Activated naive CD8-positive, alpha-beta T cell treated with anti-CD3 and anti-CD28 coated beads, Interleukin-2, amount 50 U/mL, for 16 hours (primary cell): ENCODE measurements around the gene SERPINA5.
"Not testable (repeated sequence)": the region's sequence is repeated elsewhere in the genome, so short reads cannot be mapped to it uniquely, and the experiment has no call there.

Experiments
- DNase-seq: peaks from one replicate; pipeline ENCODE4 v3.0.0-alpha.2; 2020; ENCODE audit warnings: low read depth, low spot score

The SERPINA5 gene

GRCh38 chr14:94621358-94622134 is 40.3 kb downstream of the SERPINA5 start:
- no peak for DNase-seq

DNA sequence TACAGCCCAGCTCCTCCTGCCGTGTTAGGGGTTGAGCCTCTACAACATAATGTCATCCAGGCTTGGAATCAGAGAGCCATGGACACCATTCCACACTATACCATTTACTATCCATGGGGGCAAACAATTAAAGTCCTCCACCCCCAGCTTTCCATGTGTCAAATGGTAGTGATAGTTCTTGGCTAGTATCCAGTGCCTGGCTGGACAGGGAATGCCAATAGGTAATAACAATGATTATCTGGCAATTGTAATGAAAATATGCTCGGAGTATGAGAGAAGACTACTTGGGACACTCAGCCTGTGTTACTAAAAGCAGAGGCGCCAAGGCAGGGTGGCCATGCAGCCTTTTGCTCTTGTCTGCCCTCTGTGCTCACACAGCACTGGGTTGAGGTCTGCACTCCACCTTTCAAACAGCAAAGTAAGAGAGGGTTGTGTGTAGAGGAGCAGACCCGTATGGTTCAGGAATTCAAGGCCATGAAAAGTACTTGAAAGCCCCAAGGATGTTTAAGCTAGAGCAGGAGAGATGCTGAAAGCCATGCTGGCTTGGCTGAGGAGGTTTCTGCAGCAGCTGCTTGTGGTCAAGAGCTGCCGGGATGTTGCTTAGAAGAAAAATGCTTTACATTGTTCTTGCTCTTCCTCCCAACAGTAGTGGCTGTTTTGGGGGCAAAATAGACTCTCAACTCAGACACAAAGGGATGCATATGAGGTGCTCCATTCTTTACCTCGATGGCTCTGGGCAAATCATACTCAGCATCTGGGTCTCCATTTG is 41.6 kb downstream of the SERPINA5 start:
- DNase-seq = no peak

GRCh38 chr14:94623422-94623809 is 42.2 kb downstream of the SERPINA5 start:
- DNase-seq = no peak

GRCh38 chr14:94623856-94624499 is 42.8 kb downstream of the SERPINA5 start:
- no peak for DNase-seq

DNA sequence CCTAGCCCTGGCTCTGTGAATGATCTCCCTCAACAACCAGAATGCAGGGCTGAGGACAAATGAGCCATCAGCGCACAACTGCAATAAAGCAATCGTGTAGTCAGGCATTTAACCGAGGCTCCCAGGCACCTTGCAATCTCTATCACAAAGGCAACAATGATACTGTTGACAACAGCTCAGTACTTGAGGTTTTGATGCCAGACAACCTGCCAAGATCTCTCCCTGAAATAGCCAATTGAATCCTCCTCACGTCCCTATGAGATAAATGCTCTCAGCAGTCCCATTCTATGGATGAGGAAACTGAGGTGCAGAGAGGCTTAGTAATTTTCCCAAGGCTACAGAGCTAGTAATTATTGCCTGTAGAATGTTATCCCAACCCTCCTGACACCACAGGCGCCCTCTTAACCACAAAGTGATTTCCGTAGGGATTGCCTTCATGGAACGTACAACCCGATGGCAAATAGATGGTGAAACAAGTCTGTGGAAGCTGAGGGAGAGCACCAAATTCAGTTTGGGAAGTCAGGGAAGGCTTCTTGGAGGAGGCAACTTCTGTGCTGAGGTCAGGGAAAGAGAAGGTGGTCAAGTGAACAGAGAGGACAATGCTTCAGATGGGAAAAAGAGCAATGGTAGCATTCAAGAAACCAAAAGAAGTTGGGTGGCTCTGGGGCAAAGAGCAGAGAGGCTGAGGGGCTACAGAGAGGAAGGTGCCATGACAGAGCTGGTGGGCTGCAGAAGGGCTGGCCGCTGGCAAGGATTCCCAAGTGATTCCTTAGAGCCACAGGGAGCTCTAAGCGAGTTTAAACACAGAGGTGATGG is 43.5 kb downstream of the SERPINA5 start:
- DNase-seq = no peak

DNA sequence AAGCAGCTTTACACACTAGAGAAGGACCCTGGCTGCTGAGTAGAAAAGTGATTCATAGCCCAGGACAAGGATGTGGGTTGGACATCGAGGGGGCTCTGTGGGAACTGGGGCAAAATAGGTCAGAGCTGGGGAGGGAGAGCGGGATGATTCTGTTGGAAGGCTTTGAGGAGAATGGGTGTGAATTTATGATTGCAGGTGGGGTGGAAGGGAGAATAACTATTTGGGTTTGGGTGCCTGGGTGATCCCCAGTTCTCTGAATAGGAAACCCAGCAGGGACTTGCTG is 44.1 kb downstream of the SERPINA5 start:
- no peak for DNase-seq

- DNase-seq = no peak
Measured at GRCh38 chr14:94628578-94628977, 47.4 kb downstream of the SERPINA5 start.

DNA sequence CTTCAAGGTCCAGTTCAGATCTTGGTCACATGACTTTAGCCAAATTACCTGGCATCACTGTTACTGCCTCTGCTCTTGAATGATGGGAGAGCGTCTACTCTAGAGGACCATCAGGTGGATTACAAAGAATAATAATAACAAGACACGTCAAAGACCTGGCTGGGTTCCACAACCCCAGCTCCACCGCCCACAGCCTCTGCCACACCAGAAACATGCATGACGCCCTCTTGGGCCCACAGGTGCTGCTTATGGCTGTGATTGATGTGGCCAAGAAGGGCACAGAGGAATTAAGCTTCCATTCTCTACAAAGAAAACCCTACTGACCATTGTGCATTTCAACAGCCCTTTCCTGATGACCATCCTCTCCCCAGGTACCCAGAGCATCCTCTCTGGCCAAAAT is 49.2 kb downstream of the SERPINA5 start:
- no peak for DNase-seq

DNA sequence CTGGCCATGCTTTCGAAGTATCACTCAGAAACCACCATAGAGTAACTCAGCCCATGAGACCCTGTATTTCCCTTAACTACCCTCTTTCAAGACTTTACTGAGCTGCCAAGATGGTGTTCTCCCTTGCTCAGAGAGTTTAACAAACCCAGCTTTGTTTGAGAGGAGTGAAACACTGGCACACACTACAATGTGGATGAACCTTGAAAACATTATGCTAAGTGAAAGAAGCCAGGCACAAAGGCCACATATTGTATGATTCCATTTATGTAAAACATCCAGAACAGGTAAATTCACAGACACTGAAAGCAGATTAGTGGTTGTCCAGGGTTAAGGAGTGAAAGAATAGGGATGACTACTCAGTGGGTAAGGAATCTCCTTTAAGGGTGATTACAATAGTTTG is 49.8 kb downstream of the SERPINA5 start:
- DNase-seq = no peak

- no peak for DNase-seq
Measured at GRCh38 chr14:94631536-94632304, 50.5 kb downstream of the SERPINA5 start.

- DNase-seq = no peak
Measured at GRCh38 chr14:94632305-94632590, 51.0 kb downstream of the SERPINA5 start.

DNA sequence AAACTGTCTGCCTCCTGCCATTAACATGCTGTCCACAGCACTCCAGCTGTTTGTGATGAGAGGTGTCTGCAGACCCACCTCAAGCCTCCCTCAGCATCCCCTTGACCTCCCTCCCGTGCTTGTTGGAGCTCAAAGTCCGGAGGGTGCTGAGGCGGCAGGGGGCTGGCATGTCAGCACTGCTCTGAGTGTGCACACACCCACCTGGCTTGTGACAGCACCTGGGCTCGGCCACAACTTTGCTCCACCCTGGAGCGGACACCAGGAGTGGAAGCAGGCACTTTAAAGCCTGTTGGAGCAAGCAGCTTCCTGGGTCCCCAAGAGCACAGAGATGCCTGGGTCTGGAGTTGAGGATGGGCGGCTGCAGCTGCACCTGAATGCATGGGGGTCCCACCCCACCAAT is 51.9 kb downstream of the SERPINA5 start:
- DNase-seq = no peak

DNA sequence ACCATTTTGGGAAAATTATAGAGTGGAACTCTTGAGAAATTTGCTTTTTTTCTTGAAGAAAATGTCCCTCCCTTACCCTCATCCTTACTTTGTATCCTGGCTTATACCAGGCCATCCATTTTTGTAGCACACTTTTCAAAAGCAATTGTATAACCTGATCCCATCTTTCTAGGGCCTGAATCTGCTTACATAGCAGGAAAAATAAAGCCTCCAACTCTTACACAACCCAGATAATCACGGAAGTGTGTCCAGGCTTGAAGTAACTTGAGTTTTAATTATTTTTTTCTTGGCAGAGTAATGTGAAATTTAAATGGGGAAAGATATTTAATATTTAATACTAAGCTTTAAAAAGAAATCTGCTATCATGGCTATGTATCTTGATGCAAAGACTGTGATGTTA is 53.9 kb downstream of the SERPINA5 start:
- DNase-seq = no peak

GRCh38 chr14:94636744-94637412 is 55.7 kb downstream of the SERPINA5 start:
- DNase-seq = no peak

- not testable (repeated sequence) for DNase-seq
Measured at GRCh38 chr14:94637814-94638213, 56.6 kb downstream of the SERPINA5 start.

DNA sequence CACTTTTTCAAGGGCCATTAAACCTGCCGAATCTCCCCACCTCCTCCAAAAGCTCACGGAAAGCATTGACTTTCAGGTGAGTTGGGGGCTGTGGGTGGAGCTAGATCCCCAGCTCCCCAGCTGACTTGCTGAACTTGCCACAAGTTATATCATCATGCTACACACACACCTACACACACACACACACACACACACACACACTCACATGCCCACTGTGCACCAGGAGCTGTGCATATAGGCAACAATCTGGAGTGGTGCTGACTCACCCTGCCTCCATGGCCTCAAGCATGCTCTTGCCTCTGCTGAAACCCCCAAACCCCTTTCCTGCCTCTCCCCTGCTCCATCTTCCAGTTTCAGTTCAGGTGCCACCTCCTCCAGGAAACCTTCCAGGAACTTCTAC is 57.1 kb downstream of the SERPINA5 start:
- no peak for DNase-seq

DNA sequence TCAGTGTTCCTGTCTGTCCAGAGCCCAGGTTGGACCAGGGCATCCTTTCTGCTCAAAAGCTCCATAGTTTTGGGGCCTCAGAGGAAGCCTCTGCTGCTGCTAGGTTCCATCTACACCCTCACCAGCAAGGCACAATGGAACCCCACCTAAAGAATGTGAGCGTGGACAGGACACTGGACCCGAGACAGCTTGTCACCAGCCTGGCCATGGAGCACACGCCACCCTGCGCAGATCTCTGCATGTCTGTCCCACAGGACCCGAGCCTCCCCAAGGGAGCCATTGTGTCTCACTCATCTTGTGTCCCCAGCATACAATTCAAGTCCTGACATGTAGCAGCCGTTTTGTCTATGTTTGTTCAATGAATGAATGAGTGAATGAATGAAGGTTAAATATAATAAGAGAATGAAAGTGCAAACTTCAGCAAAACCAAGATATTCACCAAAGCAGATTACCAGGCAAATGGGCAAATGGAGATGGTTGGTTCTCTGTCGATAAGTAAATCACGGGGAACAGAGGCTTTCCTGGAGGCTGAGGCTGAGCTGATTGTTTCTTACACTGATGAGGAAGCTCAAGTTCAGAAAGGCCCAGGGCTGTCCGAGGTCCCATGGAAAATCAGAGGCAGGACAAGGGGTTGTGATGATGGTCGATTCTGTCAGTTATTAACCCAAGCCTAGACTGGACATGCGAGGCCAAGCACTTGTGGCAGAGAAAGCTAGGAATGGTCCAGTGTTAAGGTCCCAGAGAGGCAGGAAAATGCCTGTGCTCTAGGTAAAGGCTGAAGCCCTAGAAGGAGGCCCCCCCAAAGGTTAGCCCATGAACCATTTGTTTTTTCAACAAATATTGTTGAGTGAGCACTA is 58.0 kb downstream of the SERPINA5 start:
- no peak for DNase-seq

- DNase-seq = no peak
Measured at GRCh38 chr14:94640721-94641631, 59.8 kb downstream of the SERPINA5 start.

- DNase-seq = no peak
Measured at GRCh38 chr14:94641632-94641955, 60.4 kb downstream of the SERPINA5 start.
